Heart left ventricle (tissue), 16 donors: ENCODE measurements around the gene SETD1A. TPM values are rescaled to one million over a fixed set of nuclear protein-coding genes. Genes with fewer than 3 reads are reported as not detected.
A peak's percentile ranks its signal among the peaks of the same experiment; 100 is the strongest.

Experiments
- ATAC-seq, 4 donors: fragments of 200-7000 bp; cut with Tn5 transposase; one replicate each; pipeline ENCODE4 v1.9.1; 2020 to 2022; ENCODE audit warnings: moderate library complexity in 4 of 4, mild to moderate bottlenecking in 3 of 4, moderate number of reproducible peaks in 1 of 4
- DNase-seq, 5 donors: peaks; one replicate each; pipeline ENCODE4 v3.0.0-alpha.2; 2020
- H3K27ac ChIP-seq, 12 donors: fragments of 200-600 bp; sonication (generic) in 4 of 12; one replicate each; pipeline versions ENCODE4 v1.5.0 to v1.8.0; 2016 to 2022; ENCODE audit warnings: mild to moderate bottlenecking in 2 of 12
- H3K27me3 ChIP-seq, 9 donors: fragments of 200-600 bp; sonication (generic) in 2 of 9; one replicate each; pipeline versions ENCODE4 v1.5.1 to v1.8.0; 2016 to 2022; ENCODE audit warnings: mild to moderate bottlenecking in 3 of 9
- H3K36me3 ChIP-seq, 9 donors: fragments of 200-600 bp; sonication (generic) in 2 of 9; one replicate each; pipeline versions ENCODE4 v1.5.0 to v1.8.0; 2018 to 2022; ENCODE audit warnings: mild to moderate bottlenecking in 2 of 9
- H3K4me1 ChIP-seq, 12 donors: fragments of 200-600 bp; sonication (generic) in 4 of 12; one replicate each; pipeline versions ENCODE4 v1.5.0 to v1.8.0; 2016 to 2022; ENCODE audit warnings: mild to moderate bottlenecking in 3 of 12
- H3K4me3 ChIP-seq, 12 donors: fragments of 200-600 bp; sonication (generic) in 4 of 12; one replicate each; pipeline versions ENCODE4 v1.5.0 to v1.8.0; 2017 to 2022; ENCODE audit warnings: mild to moderate bottlenecking in 9 of 12, moderate library complexity in 4 of 12
- H3K9me3 ChIP-seq, 12 donors: fragments of 200-600 bp; sonication (generic) in 4 of 12; one replicate each; pipeline versions ENCODE4 v1.5.0 to v1.8.0; 2016 to 2022; ENCODE audit warnings: mild to moderate bottlenecking in 1 of 12
- CTCF ChIP-seq, 12 donors: fragments of 200-600 bp; sonication (generic) in 4 of 12; IDR thresholded peaks; one replicate each; pipeline versions ENCODE4 v1.5.0 to v1.8.0; 2018 to 2022; ENCODE audit warnings: antibody characterized with exemption in 12 of 12, mild to moderate bottlenecking in 5 of 12
- POLR2A ChIP-seq, 2 donors: fragments of 450-650 bp; IDR thresholded peaks; one replicate each; pipeline ENCODE4 v1.6.1; 2017; ENCODE audit warnings: antibody characterized with exemption in 2 of 2, mild to moderate bottlenecking in 2 of 2, moderate library complexity in 2 of 2
- WGBS, 4 donors: extraction: QIAGEN DNeasy Blood & Tissue Kit in 2 of 4; methylation state at CpG; one replicate each; pipeline versions ENCODE4 v1.1.5 to v1.1.7; 2013 to 2018; 5-methylcytosine and 5-hydroxymethylcytosine counted together
- intact Hi-C, 10 donors: fragments of 100-400 bp; cut with DNase I; formaldehyde crosslinking; loops; one replicate each; pipeline versions ENCODE4 v1.11.1 to v1.14.2; 2022
- long read RNA-seq, 3 donors: library from polyadenylated mRNA; unstranded; transcript quantifications; one replicate each; pipeline ENCODE4 v2.0.0, GENCODE V29; 2020 to 2021
- polyA plus RNA-seq, 2 donors: library from polyadenylated mRNA; stranded (reverse); fragments of 200-250 nt; gene quantifications; one replicate each; pipeline ENCODE4 v1.2.3, GENCODE V29; 2013
- total RNA-seq, 9 donors: library from RNA; depleted of rRNA in 2 of 9; stranded (reverse); fragments of >200 nt in 2 of 9; fragmentation: NEBNext Ultra II Directional in 3 of 9; extraction: Animal tissue kit (Norgen Biotek cat#: 25700) in 3 of 9; gene quantifications; one replicate each; pipeline versions ENCODE4 v1.1.0 to v1.2.4, GENCODE V29; 2016 to 2023
- donor health status: ischemic (EF 13 %, LVEDD 7.1; RV severe dilation, severe dysfunction).
- donor health status: healthy with polysubstance abuse.
- donor health status: DM: no; HTN: yes; CAD: no.
- donor health status: DM: no; HTN: no; CAD: no.
- donor health status: ischemic (EF 25% LVEDD 6.9; RV normal size, moderate dysfunction).
- donor health status: ischemic (EF 25% LVEDD 5.7; RV mildly dilated, moderate dysfunction).
- donor health status: healthy.
- donor health status: DM: yes; HTN: yes; CAD: no.
- donor health status: ischemic (EF 35%, LVEDD 5.7; RV mildly dilated, moderate dysfunction).
- donor health status: nonischemic (EF 11% LVEDD 7.7; RV severe dilation, severe dysfunction).
- donor health status: DM: yes; HTN: yes; CAD: no.
- donor health status: PGD.
- donor health status: ischemic (EF 29% LVEDD 5.4; RV normal size, mild dysfunction).
- donor health status: nonischemic (EF 23%, LVEDD 6.1; RV moderate dilation, normal function).

SETD1A gene
- total RNA-seq = 10 to 100 TPM in 3 of 9 donors, 1 to 10 TPM in 6; 4.6 to 12.1 (median 9.0) TPM
- 1 to 10 TPM; 8.1 to 9.3 TPM for polyA plus RNA-seq
- long read RNA-seq, donor 1, partial matches to known transcripts = 4 of 4 reads
- long read RNA-seq, donor 1, other reads (novel, unspliced or antisense) = 0 of 4 reads
- long read RNA-seq, donor 2, partial matches to known transcripts = 3 of 4 reads
- long read RNA-seq, donor 2, other reads (novel, unspliced or antisense) = 1 of 4 reads
- long read RNA-seq, donor 3, partial matches to known transcripts = 3 of 3 reads
- long read RNA-seq, donor 3, other reads (novel, unspliced or antisense) = 0 of 3 reads

GRCh38 chr16:30957456-30958174, at the start of gene SETD1A:
SETD1A (plus strand) TSS chr16:30957754; CDS start chr16:30958732, 978 bp downstream.
- ATAC-seq (peak; percentile 90 to 96 (median 91)), DNase-seq (peak; percentile 98 to 99 (median 98))
- TF ChIP-seq CTCF (IDR thresholded peaks at IDR 0.05) (peak in 1 of 12 donors; percentile 7), POLR2A (IDR thresholded peaks at IDR 0.05) (peak in 1 of 2 donors; percentile 44)
- intact Hi-C loops = loop anchor here in 5 of 10 donors (2.0 to 10.0 kb wide), 7 partner anchors 63 to 907 kb away; partner anchors contain the start of genes ARMC5 (in 1 of the 5), BCL7C (in 1 of the 5), CTF1 (in 1 of the 5) and STX4 (in 1 of the 5)
- H3K4me3 ChIP-seq = peak within 1 kb of the TSS; percentile 37 to 93 (median 82)
- peaks cover 6 to 45% (median 40%) of the 10 kb centered on the region in 9 donors for H3K36me3 ChIP-seq
- H3K4me1 ChIP-seq = peaks cover 0 to 37% (median 24%) of the 10 kb centered on the region in 12 donors
- no peaks in the 10 kb centered on the region for H3K27me3 ChIP-seq
- peak within 1 kb of the TSS; percentile 86 to 99 (median 98) for H3K27ac ChIP-seq
- H3K9me3 ChIP-seq = no peaks in the 10 kb centered on the region
- WGBS, 4 donors = 0 to 1% (median 1%) methylated on average over 41 to 85 of the region's 85 CpGs

GRCh38 chr16:30910427-30911029, 47.0 kb upstream of the SETD1A start:
- Histone ChIP-seq H3K4me3 (no peak overlapping the region), H3K36me3 (no peaks in the 10 kb centered on the region), H3K27ac (no peak overlapping the region), H3K4me1 (no peaks in the 10 kb centered on the region), H3K9me3 (no peaks in the 10 kb centered on the region), H3K27me3 (no peaks in the 10 kb centered on the region)
- TF ChIP-seq POLR2A (IDR thresholded peaks at IDR 0.05) = no peak
- no peak for TF ChIP-seq CTCF (IDR thresholded peaks at IDR 0.05)
- DNase-seq = no peak
- no peak for ATAC-seq
- intact Hi-C loops = loop anchor here in 1 of 10 donors (10.0 kb wide), 1 partner anchor 166 kb away; the partner anchor contains the start of gene PHKG2
- WGBS, 4 donors = 73 to 76% (median 75%) methylated on average over 18 of the region's 18 CpGs

- WGBS, 4 donors = 84 to 94% (median 88%) methylated on average over 6 of the region's 6 CpGs
Measured at GRCh38 chr16:30912794-30913412, 44.7 kb upstream of the SETD1A start.

More at GRCh38 chr16:30912794-30913412, 44.7 kb upstream of the SETD1A start:
- H3K9me3 ChIP-seq = no peaks in the 10 kb centered on the region
- no peaks in the 10 kb centered on the region for H3K27me3 ChIP-seq
- no peaks in the 10 kb centered on the region for H3K4me1 ChIP-seq
- intact Hi-C loops = loop anchor here in 1 of 10 donors (10.0 kb wide), 1 partner anchor 168 kb away; the partner anchor contains the start of gene PHKG2
- no peak overlapping the region for H3K27ac ChIP-seq
- no peak for TF ChIP-seq POLR2A (IDR thresholded peaks at IDR 0.05)
- no peak for TF ChIP-seq CTCF (IDR thresholded peaks at IDR 0.05)
- no peak overlapping the region for H3K4me3 ChIP-seq
- DNase-seq (no peak), ATAC-seq (no peak)
- H3K36me3 ChIP-seq = no peaks in the 10 kb centered on the region
